ENCODE measurements around the gene VARS2. TPM values are rescaled to one million over a fixed set of nuclear protein-coding genes. Genes with fewer than 3 reads are reported as not detected.
A peak's percentile ranks its signal among the peaks of the same experiment; 100 is the strongest.

Gene VARS2
- total RNA-seq, 1 experiment from 2014 or later, result 68.2 TPM

DNA sequence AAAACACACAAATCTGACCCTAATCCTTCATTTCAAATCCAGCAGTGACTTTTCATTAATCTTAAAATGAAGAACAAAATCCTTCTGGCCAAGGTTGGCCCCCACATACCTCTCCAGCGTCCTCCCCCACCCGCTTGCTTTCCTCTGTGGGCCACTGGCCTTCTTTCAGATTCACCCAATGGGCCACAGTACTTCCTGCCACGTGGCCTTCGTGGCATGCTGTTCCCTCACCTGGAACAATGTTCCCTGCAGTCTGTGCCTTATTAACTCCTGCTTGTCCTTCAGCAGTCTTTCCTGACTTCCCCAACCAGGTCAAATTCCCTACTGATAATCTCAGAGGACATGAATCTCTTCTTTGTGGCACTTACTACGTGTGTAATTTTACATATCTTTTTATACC is 11.3 kb upstream of the VARS2 start:
- Histone ChIP-seq H4K5ac (ENCODE audit: insufficient read length, low read depth, low read length) (no peak overlapping the region), H3K79me2 (ENCODE audit: insufficient read depth, low read length) (no peaks in the 10 kb centered on the region), H2BK15ac (ENCODE audit: low read depth, low read length) (no peak overlapping the region), H3K79me1 (ENCODE audit: insufficient read depth, low read depth, low read length, poor library complexity, severe bottlenecking) (no peaks in the 10 kb centered on the region), H2BK120ac (ENCODE audit: low read depth, low read length, poor library complexity, severe bottlenecking) (no peak overlapping the region), H4K8ac (replicated peaks; ENCODE audit: insufficient read length, low read depth, low read length) (no peak overlapping the region), H3K4me2 (ENCODE audit: insufficient read depth, insufficient read length, low read length) (no peak overlapping the region), H4K91ac (ENCODE audit: insufficient read length, low read depth, low read length) (no peak overlapping the region), H2AFZ (ENCODE audit: low read length) (no peak overlapping the region), H2BK12ac (ENCODE audit: insufficient read length, low read depth, low read length) (no peak overlapping the region), H3K56ac (ENCODE audit: insufficient read length, low read depth, low read length) (no peak overlapping the region), H3T11ph (ENCODE audit: low read length) (no peak overlapping the region), H3K18ac (ENCODE audit: insufficient read length, low read depth, low read length) (no peak overlapping the region), H3K9me3 (ENCODE audit: control insufficient read depth, low read depth, low read length) (no peaks in the 10 kb centered on the region), H3K23me2 (ENCODE audit: insufficient read length, low read depth, low read length, poor library complexity, severe bottlenecking) (no peaks in the 10 kb centered on the region), H3K14ac (ENCODE audit: insufficient read depth, low read length) (no peak overlapping the region), H3K4ac (ENCODE audit: low read depth, low read length) (no peak overlapping the region), H2BK20ac (ENCODE audit: low read depth, low read length, poor library complexity, severe bottlenecking) (no peak overlapping the region), H3K9ac (ENCODE audit: extremely low read depth, insufficient read length, low read length) (no peak overlapping the region), H4K20me1 (ENCODE audit: control insufficient read depth, insufficient read depth, insufficient read length) (no peaks in the 10 kb centered on the region), H3K23ac (ENCODE audit: insufficient read length, low read depth, low read length) (no peak overlapping the region), H3K4me1 (ENCODE audit: insufficient read depth, low read length) (no peaks in the 10 kb centered on the region), H3K27ac (ENCODE audit: insufficient read length, low read depth, low read length) (no peak overlapping the region), H3K27me3 (ENCODE audit: insufficient read depth, low read length) (no peaks in the 10 kb centered on the region), H2BK5ac (ENCODE audit: insufficient read length, low read length) (no peak overlapping the region), H2AK5ac (ENCODE audit: insufficient read length, low read length) (no peak overlapping the region)
- no peaks in the 10 kb centered on the region; the same call in 1 of the 2 replicates for H3K27me3 Mint-ChIP-seq (ENCODE audit: low read depth)
- no peak overlapping the region for H3K4me3 Mint-ChIP-seq
- H3K4me1 Mint-ChIP-seq, result peaks cover 5 to 14% of the 10 kb centered on the region in 2 experiments
- H3K9me3 Mint-ChIP-seq, result no peaks in the 10 kb centered on the region
- WGBS (ENCODE audit: extremely low coverage, insufficient read length, low lambda C conversion rate), result no CpG with 5 or more reads among the region's 5 CpGs
- peaks cover 21 to 27% (median 26%) of the 10 kb centered on the region in 3 experiments; a peak in 6 of 7 replicates for H3K36me3 Mint-ChIP-seq (ENCODE audit: insufficient read depth in 1 of 3, low read depth in 3 of 3)
- TF ChIP-seq, protein P1, sequence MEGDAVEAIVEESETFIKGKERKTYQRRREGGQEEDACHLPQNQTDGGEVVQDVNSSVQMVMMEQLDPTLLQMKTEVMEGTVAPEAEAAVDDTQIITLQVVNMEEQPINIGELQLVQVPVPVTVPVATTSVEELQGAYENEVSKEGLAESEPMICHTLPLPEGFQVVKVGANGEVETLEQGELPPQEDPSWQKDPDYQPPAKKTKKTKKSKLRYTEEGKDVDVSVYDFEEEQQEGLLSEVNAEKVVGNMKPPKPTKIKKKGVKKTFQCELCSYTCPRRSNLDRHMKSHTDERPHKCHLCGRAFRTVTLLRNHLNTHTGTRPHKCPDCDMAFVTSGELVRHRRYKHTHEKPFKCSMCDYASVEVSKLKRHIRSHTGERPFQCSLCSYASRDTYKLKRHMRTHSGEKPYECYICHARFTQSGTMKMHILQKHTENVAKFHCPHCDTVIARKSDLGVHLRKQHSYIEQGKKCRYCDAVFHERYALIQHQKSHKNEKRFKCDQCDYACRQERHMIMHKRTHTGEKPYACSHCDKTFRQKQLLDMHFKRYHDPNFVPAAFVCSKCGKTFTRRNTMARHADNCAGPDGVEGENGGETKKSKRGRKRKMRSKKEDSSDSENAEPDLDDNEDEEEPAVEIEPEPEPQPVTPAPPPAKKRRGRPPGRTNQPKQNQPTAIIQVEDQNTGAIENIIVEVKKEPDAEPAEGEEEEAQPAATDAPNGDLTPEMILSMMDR (conservative IDR thresholded peaks at IDR 0.05), result no peak
- DNase-seq, result no peak
- peak overlapping the region in 1 of 3 experiments; percentile 49; a peak in 2 of 7 replicates for H3K27ac Mint-ChIP-seq
